ENCODE measurements around the gene CUX1.

CUX1 gene

GRCh38 chr7:102253066-102253972 is 435.9 kb downstream of the CUX1 start:
- no peak for TF ChIP-seq ZFP30 (CRISPR knock-in tag; IDR thresholded peaks at IDR 0.05)
- TF ChIP-seq ESRRG (CRISPR knock-in tag; IDR thresholded peaks at IDR 0.05): no peak
- TF ChIP-seq CSDC2 (CRISPR knock-in tag; IDR thresholded peaks at IDR 0.05): no peak
- TF ChIP-seq ZNF565 (CRISPR knock-in tag; conservative IDR thresholded peaks at IDR 0.05; ENCODE audit: low read depth): no peak
- no peak for TF ChIP-seq ZNF70 (CRISPR knock-in tag; IDR thresholded peaks at IDR 0.05)
- TF ChIP-seq CSRNP3 (CRISPR knock-in tag; IDR thresholded peaks at IDR 0.05): no peak
- no peak for TF ChIP-seq OSR1 (CRISPR knock-in tag; IDR thresholded peaks at IDR 0.05)
- no peak for TF ChIP-seq TOX (CRISPR knock-in tag; IDR thresholded peaks at IDR 0.05; ENCODE audit: borderline replicate concordance)
- no peak for TF ChIP-seq SNAI2 (CRISPR knock-in tag; IDR thresholded peaks at IDR 0.05)
- no peak for TF ChIP-seq ISL1 (CRISPR knock-in tag; IDR thresholded peaks at IDR 0.05)
- TF ChIP-seq BACH2 (CRISPR knock-in tag; IDR thresholded peaks at IDR 0.05; ENCODE audit: borderline replicate concordance): no peak
- TF ChIP-seq RARB (CRISPR knock-in tag; IDR thresholded peaks at IDR 0.05): no peak
- TF ChIP-seq PPARA (CRISPR knock-in tag; IDR thresholded peaks at IDR 0.05; ENCODE audit: borderline replicate concordance): no peak
- no peak for TF ChIP-seq ZNF8 (CRISPR knock-in tag; IDR thresholded peaks at IDR 0.05)
- TF ChIP-seq ZFP3 (CRISPR knock-in tag; IDR thresholded peaks at IDR 0.05): no peak
- TF ChIP-seq PATZ1 (CRISPR knock-in tag; IDR thresholded peaks at IDR 0.05; ENCODE audit: borderline replicate concordance): no peak
- no peak for TF ChIP-seq ARNTL (CRISPR knock-in tag; IDR thresholded peaks at IDR 0.05; ENCODE audit: borderline replicate concordance, low read depth)
- no peak for TF ChIP-seq CREB5 (CRISPR knock-in tag; IDR thresholded peaks at IDR 0.05; ENCODE audit: low read depth)
- TF ChIP-seq ZC3H10 (CRISPR knock-in tag; IDR thresholded peaks at IDR 0.05): no peak
- no peak for TF ChIP-seq GLIS3 (CRISPR knock-in tag; IDR thresholded peaks at IDR 0.05)
- ATAC-seq: no peak

- no peak for TF ChIP-seq TSHZ2 (CRISPR knock-in tag; IDR thresholded peaks at IDR 0.05)
- TF ChIP-seq RARB (CRISPR knock-in tag; IDR thresholded peaks at IDR 0.05): no peak
- no peak for TF ChIP-seq PATZ1 (CRISPR knock-in tag; IDR thresholded peaks at IDR 0.05; ENCODE audit: borderline replicate concordance)
- TF ChIP-seq CSRNP3 (CRISPR knock-in tag; IDR thresholded peaks at IDR 0.05): no peak
- no peak for TF ChIP-seq POU6F1 (CRISPR knock-in tag; IDR thresholded peaks at IDR 0.05; ENCODE audit: borderline replicate concordance, low read depth)
- no peak for TF ChIP-seq ARNTL (CRISPR knock-in tag; IDR thresholded peaks at IDR 0.05; ENCODE audit: borderline replicate concordance, low read depth)
- ATAC-seq: no peak
Observed at GRCh38 chr7:102253973-102254370, 436.5 kb downstream of the CUX1 start.

Data from SK-N-SH treated with all-trans-retinoic acid at 6 μM for 48 hours (cell line).